GM18951 (cell line): ENCODE data around the gene BBC3.

Experiments used
- POLR2A ChIP-seq: IDR thresholded peaks from 4 replicates; pipeline ENCODE4 v1.6.1; 2011; ENCODE audit warnings: mild to moderate bottlenecking; ENCODE audit not compliant: insufficient read length, insufficient read depth; ENCODE audit errors: extremely low read depth
- in situ Hi-C: fragments of 300-500 bp; cut with MboI; formaldehyde crosslinking; loops from one replicate; pipeline ENCODE4 v1.12.0; 2022; ENCODE audit warnings: low sequenced_read_pairs, mixed read lengths, inconsistent platforms; ENCODE audit not compliant: unreplicated experiment

BBC3 gene

GRCh38 chr19:47221890-47222289, 9.1 kb downstream of the BBC3 start:
- in situ Hi-C loops, result no loop called here
- TF ChIP-seq POLR2A, result no peak

- in situ Hi-C loops, result no loop called here
- TF ChIP-seq POLR2A, result no peak
Observed at GRCh38 chr19:47221080-47221841, 9.7 kb downstream of the BBC3 start.

GRCh38 chr19:47215581-47215980, 15.4 kb downstream of the BBC3 start:
- in situ Hi-C loops, result no loop called here
- no peak for TF ChIP-seq POLR2A

GRCh38 chr19:47210689-47211316, 20.2 kb downstream of the BBC3 start:
- in situ Hi-C loops, result no loop called here
- no peak for TF ChIP-seq POLR2A

- TF ChIP-seq POLR2A, result no peak
- in situ Hi-C loops, result no loop called here
Observed at GRCh38 chr19:47210180-47210490, 20.9 kb downstream of the BBC3 start.

GRCh38 chr19:47209319-47210179, 21.4 kb downstream of the BBC3 start:
- no peak for TF ChIP-seq POLR2A
- in situ Hi-C loops, result no loop called here

- in situ Hi-C loops, result no loop called here
- TF ChIP-seq POLR2A, result no peak
Observed at GRCh38 chr19:47203254-47203653, 27.7 kb downstream of the BBC3 start.

- in situ Hi-C loops, result no loop called here
- no peak for TF ChIP-seq POLR2A
Observed at GRCh38 chr19:47200530-47200929, 30.5 kb downstream of the BBC3 start.

- no peak for TF ChIP-seq POLR2A
- in situ Hi-C loops, result no loop called here
Observed at GRCh38 chr19:47197141-47197540, 33.9 kb downstream of the BBC3 start.

- in situ Hi-C loops, result no loop called here
- no peak for TF ChIP-seq POLR2A
Observed at GRCh38 chr19:47195434-47195833, 35.6 kb downstream of the BBC3 start.

GRCh38 chr19:47190167-47190727, 40.8 kb downstream of the BBC3 start:
- in situ Hi-C loops, result no loop called here
- TF ChIP-seq POLR2A, result no peak

- in situ Hi-C loops, result no loop called here
- no peak for TF ChIP-seq POLR2A
Observed at GRCh38 chr19:47188507-47189033, 42.4 kb downstream of the BBC3 start.

GRCh38 chr19:47187797-47188196, 43.2 kb downstream of the BBC3 start:
- in situ Hi-C loops, result no loop called here
- no peak for TF ChIP-seq POLR2A
